Measurements from ENCODE around the gene STK17B. TPM values are rescaled to one million over a fixed set of nuclear protein-coding genes. Genes with fewer than 3 reads are reported as not detected.
A peak's percentile ranks its signal among the peaks of the same experiment; 100 is the strongest.

Gene STK17B
- total RNA-seq, 1 donor from 2014 or later = 11.0 TPM

DNA sequence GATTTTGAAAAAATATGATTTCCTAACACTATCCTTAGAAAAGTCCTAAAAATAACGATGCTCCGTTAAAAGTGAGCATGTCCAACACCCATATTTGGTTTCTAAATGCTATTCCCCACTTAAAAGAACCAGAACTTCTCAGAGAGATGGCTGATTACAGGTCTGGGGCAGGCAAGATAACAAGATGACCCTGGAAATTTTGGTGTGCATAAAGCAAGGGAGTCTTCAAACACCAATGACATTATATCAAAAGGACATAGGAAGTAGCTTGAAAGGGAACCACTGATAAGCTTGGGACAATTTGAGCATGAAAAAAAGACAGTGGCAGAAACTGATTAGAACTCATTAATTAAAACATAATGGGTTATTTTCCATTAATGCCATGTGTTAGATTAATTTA, 17.9 kb downstream of the STK17B start:
- no peak for ATAC-seq

DNA sequence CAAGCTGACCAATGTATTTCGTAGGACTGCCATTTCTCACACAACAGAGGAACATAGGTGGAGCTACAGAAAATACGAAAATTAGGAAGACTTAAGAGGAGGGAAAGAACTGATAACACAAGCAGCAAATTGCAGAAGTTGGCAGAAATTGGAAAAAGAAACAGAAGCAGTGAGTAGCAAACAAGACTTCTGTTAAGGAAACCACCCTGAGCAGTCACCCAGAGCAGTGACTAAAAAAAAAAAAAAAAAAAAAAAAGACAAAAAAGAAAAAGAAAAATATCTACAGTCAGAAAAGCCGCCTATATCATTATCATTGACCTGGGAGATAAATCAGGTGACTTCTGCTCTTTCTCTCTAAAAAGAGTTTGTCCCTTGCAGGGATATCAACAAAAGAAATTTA, 21.4 kb downstream of the STK17B start:
- ATAC-seq = no peak

DNA sequence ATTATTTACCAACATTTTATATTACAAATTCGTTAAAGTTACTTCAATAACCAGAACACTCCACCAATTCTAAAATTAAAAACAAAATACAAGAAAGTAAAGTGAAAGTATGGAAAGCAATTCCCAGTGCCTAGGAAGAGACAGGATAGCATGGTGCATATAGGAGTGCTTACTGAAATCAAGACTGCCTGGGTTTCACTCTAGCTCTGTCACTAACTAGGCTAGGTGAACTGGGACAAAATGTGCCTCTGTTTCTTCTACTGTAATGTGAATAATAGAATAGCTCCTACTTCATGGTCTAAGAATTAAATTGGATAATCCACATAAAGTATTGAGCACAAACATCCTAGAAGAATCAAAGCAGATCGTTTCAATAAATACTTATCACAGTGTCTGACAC, 22.6 kb downstream of the STK17B start:
- ATAC-seq = no peak

DNA sequence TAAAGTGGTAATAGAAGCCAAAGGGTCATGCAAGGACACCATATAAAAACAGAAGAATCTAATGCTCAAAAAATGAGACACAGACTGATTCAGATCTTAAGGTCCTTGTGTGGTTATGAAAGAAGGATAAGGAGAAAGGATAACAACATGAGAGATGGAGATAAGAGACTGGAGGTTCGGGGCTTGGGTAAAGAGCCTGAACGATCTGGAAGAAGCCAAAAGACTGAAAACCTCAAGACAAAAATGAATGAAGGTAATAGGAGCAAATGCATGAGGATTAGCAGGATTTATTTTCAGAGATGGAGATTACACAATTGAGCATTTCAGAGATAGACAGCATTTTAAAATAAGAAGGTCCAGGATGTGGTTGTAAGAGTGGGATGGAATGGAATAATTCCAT, 26.1 kb downstream of the STK17B start:
- no peak for ATAC-seq

DNA sequence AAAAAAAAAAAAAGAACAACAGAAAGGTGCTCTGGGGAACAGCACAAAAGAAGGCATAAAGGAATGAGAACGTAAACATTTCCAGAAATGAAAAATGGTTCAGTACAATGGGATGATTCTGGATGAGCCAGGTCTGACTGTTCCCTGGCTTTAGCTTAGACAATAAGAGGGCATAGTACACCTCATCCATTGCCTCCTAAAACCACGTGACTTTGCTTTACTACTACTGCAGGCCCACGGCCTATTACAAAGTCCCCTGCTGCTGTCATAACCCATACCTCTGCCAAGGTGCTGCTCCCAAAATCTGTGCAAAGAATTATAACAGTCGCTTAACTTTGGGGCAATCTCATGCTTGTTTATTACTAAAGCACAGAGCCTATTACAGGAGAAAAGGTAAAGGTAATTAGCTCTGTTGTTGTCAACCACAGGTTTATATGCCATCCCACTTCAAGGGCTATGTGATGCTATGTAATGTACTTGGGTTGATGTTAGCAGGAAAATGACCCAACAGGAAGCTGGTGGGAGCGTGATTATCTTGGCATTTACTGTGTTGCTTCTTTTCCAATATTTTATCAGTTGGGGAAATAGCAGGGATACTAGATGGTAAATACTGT, 26.8 kb downstream of the STK17B start:
- peak; percentile 28 for ATAC-seq

DNA sequence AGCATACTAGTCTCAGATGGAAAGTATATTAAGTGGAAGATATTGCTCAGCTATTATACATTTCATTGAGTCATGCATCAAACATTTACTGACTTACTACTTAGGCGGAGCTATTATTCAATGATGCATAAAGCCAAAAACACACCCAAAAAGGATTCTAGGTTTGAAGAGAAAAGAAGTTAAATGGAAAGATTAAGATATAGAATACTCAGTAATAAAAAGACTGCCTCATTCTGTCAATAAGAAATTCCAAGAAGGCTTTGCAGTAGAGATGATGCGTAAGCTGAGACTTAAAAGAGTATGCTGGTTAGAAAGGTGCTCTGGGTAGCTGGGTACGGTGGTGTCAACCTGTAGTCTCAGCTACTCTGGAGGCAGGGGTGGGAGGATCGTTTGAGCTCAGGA, 27.6 kb downstream of the STK17B start:
- peak; percentile 38 for ATAC-seq

DNA sequence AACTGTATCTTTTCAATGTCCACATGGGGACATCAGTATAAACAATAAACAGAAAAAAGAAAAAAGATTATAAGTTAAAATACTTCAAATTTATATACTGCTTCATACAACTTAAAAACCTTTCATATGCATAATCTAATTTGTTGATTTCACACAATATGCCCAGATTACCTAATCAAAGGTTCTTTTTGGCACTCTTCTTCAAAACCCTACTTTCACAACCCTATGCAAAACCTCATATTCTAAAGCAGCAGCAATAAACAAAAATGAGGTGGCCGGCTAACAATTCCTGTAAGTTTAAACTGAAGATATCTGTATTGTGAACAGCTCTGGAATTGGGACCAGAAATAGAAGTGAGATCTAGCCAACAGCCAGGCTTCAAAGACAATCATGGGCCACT, 28.6 kb downstream of the STK17B start:
- no peak for ATAC-seq

DNA sequence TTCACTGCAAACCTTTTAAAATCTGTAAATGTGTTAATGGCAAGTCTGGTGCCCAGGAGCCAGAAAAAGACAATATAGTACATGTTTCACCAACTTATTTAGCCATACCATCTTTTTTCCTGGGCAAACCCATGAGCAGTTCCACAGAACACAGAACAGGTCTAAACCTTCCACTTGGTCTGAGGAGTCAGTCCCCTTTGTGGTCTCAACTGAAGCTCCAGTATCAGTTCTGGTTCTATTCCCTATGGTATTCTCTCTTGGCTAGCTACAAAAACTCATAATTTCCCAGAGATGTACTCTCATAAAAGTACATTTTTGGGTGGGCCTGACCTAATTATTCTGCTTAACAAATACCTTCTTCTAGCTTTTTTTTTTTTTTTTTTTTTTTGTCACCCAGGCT, 31.2 kb downstream of the STK17B start:
- ATAC-seq = no peak

DNA sequence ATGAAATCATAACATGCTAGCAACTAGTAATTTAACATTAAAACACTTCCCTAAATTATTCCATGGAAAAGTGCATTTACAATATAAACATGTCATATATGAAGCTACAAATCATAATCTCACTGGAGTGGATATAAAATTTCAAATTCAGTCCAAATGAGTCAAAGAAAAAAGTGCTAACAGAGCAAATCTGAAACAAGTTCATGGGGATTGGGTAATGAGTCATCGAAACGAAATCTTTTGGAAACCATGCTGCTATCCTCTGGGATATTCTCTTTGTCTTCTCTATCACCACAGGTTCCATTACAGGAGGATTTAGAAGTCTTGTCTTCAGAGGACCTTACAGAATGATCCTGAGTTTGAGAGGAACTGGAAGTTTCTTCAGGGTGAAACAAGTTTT, 34.1 kb downstream of the STK17B start:
- peak; percentile 50 for ATAC-seq

DNA sequence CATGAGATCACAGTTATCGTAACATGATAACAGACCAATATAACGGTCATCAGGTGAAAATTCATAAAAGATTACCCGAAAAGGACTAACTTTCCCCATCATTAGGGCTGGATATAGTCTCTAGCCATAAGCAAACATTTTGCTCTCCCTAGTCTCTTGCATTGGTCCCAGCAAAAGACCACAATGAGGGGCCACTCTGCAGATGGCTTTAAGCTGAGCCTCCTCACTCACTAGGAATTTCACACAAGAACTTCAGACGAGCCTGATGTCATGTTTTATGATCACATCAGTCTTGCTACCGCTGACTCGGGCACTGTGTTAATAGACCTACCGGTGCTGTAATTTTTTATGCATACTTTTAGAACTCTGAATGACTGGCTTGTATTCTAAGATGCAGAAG, 35.2 kb downstream of the STK17B start:
- ATAC-seq = no peak

DNA sequence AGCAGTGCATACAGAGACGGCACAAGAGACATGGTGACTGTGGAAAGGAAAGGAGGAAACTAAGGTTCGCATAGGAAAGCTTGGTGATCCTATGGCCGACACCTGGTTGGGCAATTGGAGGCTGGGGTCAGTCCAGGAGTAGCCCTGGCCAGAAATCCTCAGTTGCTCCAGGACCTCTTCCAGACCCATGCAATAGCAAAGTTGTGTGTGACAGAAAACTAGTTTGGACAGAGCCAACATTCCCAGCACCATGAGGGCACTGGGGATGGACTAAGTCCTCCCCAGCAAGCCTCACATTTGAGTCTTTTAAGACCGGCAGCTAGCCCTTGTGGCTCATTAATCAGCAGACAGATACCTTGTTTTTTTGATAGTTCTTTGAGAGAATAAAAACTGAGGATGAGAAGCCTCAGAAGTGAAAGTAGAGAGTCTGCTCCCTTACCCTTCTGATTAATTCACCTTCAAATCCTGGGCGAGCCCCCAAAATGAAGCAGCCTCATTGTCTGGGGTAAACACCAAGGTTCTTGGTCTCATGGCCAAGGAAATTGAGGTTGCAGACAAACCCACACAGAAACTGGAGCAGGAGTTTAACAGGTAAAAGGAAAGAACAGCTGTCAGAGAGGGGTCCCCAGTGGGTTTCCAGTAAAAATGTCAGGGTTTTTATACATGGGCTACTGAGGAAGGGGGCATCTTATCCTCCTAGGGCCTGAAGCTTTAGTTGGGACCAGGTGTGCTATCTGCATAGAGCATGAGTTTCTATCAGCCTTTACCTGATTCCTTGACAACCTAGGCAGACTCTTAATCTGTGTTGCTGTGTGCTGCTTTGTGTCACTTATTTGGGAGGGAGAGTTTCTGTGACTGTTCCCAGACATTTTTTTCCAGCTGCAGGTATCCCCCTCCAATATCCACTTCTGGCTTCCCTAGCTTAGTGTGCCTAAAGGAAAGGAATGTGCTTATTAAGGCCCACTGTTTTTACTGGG, 39.1 kb downstream of the STK17B start:
- no peak for ATAC-seq

DNA sequence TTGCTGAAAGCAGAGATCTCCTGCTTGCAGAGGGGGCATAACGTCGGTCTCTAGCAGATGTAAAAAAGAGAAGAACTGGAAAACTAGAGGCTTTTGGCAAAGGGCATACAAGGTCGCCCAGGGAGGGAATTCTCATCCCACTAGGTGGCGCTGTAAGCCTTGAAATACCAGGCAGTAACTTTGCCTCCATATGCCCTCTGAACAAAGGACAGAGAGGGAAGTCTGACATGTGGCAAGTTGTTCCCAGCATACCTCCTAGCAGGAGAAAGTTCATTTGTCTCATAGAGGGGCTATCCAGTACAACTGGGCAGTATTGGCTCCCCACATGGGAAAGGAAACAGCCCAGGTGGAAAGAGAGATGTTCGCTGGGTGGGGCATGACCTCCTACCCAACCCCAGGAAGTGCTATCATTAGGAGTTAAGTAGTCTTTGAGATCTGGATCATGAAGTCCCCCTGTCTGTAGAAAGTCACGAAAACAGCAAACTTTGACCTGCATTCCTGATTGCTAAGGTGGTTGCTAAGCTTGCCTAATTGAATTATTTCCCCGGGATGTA, 39.9 kb downstream of the STK17B start:
- peak; percentile 69 for ATAC-seq

DNA sequence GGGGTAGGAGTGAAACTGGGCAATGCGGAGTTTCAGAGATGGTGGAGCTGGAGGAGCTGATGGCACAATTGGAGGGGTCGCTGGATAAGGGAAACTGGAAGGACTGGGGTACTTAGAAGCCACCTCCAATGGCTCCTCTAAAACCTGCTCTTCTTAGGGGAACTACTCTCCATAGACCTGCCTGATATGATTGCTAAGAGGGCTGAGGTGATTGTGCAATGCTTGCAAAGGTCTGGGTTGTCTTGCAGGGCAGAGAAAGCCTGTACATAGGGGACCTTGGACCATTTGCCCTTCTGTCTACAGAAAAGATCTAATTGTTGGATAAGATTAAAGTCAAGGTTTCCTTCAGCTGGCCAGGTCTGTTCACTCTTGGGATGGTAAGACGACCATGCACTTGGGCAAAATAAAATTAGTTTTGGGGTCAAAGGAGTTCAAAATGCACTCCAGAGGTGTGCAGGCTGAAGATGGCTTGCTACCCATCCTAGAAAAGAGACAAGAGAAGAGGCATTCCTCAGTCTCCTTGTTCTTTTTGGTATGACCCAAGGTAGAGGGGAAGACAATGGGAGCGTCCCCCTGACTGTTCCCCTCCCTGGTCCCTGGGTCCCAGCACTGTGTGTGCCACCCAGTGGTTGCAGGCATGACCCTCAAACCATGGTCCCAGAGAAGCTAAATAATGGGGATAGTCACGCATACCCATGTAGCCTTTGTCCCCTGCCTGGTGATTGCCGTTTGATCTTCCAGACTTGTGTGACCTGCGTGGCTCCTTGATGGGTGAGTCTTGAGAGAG, 41.1 kb downstream of the STK17B start:
- no peak for ATAC-seq

DNA sequence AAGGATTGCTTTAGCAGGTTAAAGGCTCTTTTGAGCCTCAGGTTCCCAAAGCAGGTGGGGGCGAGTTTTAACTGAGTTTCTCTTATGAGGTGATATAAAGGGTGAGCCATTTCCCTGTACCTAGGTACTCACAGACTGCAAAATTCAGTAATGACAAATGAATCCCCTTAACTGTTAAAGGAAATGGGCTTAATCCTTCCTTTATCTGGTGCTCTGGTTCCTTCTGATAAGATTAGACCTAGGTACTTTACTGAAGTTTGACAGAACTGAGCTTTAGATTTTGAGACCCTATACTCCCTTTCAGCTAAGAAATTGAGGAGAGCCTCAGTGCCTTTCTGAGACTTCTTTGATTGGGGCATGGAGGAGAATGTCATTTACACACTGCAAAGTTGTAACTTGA, 42.6 kb downstream of the STK17B start:
- no peak for ATAC-seq

DNA sequence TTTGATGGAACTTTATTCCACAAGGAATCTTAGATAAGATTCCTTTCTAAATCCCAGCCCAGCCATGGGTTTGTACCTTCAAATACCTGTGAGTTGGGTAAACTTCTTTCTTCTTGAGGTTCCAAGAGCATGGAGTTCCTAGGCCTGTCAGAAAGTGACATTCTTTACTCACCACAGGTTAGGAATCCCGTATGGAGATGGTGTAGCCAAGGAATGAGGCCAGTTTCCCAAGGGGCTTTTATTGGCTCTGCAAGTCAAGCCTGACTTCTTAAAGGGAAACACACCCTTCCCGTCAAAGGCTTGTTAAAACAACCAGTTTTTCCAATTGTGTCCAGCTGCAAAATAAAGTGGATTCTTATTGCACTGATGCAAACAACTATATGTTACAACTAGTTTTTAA, 45.8 kb downstream of the STK17B start:
- ATAC-seq = no peak

DNA sequence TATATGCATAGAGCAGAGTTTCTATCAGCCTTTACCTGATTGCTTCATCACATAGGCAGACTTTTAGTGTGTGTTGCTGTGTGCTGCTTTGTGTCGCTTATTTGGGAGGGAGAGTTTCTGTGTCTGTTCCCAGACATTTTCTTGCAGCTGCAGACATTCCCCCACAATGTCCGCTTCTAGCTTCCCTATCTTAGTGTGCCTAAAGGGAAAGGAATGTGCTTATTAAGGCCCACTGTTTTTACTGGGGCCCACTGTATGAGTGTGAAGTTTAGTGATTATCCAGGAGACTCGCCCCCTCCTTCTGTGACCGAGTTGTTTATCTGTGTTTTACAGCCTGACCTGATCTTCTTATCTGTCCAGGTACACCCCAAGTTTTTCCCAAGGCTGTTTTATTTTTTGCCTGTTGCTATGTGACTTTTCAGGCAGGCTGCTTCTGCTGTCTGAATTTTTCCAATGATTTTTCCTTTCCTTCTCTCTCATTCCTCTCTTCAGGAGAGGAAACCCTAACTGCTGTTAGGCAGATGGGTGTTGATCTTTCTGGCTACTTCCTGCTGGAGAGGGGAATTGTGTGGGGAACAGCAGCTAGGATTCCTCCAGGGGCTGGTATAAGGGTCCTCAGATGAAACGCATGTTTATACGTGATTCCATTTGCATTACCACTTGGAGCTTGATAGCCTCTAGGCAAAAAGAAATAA, 47.6 kb downstream of the STK17B start:
- ATAC-seq = no peak

DNA sequence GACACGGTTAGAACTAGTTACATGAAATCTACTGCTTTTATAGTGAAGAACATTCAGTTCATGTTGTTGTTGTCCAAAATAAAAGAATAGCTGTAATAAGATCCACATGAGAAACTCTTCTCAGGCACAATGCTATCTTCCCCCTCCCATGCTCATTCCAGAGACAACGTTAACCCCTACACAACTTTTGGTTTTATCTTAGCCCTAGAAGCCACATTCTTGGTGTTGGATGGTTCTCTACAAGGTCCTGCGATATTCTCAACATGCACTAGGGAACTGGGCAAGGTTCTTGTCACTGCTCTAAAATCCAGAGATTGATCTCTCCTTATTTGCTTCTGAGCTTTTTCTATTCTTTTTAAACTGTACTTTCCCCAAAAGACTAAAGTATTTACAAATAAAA, 51.5 kb downstream of the STK17B start:
- no peak for ATAC-seq

DNA sequence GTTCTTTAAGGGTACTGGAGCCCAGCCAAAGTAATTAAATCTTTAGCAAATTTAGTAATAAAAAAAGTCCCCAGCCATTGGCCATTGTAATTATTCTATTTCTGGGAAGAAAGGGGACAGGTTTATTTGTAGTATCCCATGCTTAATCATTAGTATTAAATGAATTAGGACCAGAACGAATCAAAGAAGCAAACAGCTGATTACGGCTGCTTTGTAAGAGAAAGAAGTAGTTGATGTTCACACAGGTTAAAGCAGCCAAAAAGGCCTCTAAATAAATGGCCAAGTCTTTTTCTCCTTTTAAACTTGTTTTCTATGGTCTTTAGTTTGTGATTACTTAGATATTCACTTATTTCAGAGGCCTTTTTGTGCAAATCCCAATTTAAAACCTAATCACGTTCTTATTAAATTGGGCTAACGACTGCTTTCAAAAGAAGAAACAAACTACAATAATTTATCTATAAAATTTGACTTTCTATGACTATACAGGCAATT, 54.1 kb downstream of the STK17B start:
- no peak for ATAC-seq

DNA sequence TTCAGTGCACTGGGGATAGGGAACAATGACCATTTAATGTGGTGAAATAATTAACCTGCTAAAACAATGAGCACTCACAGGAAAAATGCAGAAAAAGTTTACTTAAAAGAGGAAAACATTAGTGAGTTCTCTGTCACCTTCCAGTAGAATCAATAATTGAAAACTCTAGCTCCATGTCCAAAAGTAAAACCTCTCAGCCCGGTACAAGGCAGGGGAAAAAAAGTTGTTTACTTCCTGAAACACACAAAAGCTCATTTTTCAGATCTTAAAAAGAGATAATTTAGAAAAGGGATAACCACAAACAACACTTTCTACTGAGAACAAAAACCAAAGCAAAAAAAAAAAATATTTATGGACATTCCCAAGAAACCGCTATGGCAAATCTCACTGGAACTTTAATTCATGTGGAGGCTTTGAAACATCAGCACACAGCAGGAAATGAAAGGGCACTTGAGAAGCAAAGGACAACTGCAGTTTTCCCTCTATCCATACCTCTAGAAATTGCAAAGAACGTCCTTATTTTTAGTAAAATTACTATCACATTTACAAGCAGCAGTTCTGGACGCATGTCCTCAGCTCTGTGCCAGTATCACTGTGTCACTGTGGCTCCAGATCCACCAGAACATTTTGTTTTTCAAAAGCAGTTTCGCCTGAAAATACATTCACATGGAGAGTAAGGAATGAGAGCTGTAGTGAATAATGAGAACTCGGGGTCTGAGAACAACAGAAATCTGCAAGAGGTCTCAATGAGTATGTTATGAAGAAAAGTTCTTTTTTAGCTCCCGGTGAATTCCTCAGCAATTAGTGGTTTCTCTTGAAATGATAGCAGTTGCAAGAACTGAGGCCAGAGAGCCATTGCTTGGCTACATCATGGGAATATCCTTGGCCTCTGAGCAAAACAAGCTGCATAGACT, 58.1 kb downstream of the STK17B start:
- no peak for ATAC-seq

DNA sequence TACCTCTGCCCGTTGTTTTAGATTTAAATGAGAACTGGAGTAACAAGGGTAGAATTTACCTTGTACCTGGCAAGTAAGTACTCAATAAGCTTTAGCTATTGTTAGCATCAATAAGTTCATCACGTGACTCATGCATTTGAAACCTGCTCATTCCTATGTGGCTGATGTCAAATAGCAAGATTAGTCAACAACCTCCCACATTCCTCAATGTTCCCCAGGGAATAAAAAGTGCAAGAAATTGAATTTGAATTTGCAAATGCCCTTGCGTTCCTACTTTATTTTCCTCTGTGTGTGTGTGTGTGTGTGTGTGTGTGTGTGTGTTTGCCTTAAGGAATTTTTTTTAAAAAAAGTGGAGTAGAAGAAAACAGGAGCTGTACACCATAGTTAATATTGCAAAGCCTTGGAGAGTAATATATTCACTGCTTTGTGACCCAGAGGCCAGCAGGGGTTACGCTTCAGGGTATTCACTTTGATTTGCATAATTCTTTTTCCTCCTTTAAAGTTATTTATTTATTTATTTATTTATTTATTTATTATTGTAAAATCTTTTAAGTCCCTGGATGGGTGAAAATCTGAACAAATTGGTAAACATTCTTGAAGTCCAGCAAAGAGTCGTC, 58.9 kb downstream of the STK17B start:
- no peak for ATAC-seq

DNA sequence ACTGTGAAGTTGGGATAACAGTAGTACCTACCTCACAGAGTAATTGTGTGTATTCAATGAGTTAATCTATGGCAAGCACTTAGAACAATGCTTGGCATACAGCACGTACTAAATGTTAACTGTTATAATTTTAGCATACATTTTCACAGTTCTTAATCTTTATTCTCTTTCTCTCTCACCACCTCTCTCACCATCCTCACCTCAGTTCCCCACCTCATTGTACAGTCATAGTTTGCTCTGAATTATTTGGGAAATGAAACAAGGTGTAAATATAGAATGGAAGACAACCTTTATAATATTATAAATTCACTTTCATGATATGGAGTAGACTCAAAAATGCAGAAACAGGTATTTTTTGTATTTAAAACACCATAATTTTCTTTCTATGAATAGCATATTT, 62.8 kb downstream of the STK17B start:
- no peak for ATAC-seq

Measured in esophagus mucosa (tissue), 1 donor.